CD4-positive, alpha-beta T cell treated with Interleukin-10 for 1 hour (primary cell): ENCODE data around the gene RCSD1.

Source experiments
- DNase-seq: peaks from one replicate; pipeline ENCODE4 v3.0.0-alpha.2; 2020

Gene RCSD1

DNA sequence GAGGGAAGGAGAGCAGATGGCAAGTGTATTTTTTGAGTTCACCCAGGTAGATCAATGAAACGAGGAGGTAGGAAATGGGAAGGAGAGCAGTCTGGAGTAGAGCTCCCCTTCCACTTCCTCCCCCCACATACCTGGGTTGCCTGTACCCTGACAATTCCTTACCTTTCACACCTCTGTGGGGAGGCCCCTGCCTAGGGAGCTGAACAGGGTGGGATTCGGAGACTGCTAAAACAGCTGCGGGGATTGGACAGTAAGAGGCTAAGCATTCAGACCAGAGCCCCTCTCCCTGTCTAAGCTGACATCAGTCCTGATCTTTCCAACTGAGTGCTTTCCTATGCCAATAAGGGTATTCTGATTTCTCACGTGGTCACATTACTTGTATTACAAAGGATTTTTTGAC lies 14.5 kb downstream of the RCSD1 start:
- DNase-seq: no peak

DNA sequence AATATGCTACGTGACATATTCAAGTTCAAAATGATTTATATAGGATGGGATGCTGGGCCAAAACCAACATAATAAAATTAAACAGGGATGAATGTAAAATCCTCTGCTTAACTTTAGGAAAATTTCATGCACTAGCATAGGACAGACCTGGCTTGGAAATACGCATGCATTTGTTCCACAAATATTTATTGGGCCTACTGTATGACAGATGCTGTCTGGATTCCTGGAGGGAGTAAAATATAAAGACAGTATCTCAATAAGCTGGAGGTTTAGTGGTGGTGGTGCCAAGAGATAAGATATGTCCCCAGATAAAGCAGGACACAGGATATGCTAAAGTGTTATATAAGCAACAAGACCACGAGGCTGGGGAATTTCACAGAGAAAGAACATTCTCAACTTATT lies 15.1 kb downstream of the RCSD1 start:
- no peak for DNase-seq

DNA sequence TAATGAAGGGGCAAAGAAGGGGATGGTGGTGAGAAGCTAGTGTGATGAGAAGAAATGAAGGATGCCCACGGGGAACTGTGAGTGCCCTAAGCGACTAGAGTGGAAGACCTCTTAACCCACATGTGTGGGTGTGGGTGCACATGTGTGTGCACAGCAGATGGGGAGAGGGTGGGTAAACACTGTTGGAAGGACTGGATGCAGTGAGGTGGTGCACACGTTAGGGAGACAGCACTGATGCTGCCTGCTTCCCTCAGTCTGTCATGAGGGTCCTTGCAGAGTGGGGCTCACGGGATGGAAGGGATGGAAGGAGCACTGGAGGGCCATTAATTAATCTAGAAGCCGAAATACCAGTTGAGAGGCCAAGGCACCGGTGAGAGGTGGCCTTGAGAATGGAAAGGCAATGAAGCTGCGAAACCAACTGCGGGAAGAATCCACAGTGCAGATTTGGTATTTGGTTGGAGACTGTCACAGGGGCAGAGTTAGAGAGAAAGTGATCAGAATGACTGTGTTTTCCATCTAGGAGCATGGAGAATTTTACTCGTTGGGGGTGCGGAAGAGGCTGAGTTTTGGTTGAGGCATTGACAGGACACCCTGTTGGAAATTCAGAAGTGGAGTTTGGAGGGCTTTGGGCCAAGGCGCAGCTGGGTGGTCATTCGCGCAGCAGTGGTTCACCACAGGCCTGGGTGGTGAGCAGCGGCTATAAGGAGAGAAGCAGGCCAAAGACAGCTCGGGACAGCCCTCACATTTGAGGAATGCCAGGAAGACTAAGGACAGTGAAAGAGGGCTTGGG lies 15.8 kb downstream of the RCSD1 start:
- no peak for DNase-seq

DNA sequence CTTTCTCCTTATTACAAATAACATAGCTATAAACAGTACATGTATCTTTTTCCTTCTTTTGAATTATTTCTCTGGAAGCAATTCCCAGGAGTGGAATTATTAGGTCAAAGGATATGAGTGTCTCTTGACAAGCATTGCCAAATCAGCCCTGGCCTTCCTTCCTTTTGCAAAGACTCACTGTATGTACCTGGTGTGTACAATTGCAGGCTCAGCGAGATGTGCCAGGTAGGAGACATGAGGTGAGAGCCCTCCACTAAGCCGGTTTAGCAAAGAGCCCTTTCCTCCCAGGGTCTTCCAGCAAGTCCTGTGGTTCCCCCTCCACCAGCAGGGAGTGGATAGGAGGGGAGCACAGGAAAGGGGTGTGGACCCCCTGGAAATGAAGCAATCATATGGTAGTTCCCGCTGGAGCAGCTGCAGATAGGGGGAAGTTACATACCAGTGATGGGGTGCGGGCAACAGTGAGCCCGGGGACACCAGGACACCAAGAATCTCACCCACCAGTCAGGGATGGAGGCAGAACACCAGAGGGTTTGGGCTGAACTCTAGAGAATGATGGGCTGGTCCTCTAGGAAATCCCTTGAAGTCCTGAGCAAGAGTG lies 18.3 kb downstream of the RCSD1 start:
- DNase-seq: no peak

DNA sequence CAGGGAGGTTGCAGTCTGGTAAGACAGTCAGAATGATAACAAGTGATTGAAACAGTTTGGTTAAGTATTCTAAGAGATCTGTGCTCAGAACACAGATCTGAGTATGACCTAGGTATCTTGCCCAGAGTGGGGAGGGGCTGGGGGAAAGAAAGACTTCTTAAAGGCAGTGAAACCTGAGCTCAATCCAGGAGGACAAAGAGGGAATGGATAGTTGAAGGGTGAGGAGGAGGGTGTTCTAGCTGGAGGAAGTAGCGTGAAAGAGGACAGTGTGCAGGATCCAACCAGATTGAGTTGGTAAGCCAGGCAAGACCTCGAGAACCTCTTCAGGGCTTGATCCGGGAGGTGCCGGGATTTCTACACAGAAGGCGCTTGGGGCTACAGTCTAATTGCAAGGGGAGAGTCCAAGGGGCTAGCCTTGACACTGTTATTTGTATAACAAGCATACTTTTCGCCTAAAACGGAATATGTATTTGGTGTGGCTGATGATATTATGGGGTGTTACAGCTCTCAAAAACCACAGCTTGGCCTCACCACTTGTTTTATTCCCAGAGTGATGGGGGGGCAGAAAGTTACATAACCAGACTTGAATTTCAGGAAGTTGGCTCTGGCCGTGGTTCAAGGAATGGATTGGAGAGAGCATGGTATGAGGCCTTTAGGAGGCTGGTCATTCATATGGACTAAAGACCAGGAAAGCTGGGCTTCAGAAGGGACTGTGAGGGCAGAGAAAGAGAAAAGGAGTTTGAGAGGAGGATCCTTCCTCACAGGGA lies 19.1 kb downstream of the RCSD1 start:
- DNase-seq: no peak

DNA sequence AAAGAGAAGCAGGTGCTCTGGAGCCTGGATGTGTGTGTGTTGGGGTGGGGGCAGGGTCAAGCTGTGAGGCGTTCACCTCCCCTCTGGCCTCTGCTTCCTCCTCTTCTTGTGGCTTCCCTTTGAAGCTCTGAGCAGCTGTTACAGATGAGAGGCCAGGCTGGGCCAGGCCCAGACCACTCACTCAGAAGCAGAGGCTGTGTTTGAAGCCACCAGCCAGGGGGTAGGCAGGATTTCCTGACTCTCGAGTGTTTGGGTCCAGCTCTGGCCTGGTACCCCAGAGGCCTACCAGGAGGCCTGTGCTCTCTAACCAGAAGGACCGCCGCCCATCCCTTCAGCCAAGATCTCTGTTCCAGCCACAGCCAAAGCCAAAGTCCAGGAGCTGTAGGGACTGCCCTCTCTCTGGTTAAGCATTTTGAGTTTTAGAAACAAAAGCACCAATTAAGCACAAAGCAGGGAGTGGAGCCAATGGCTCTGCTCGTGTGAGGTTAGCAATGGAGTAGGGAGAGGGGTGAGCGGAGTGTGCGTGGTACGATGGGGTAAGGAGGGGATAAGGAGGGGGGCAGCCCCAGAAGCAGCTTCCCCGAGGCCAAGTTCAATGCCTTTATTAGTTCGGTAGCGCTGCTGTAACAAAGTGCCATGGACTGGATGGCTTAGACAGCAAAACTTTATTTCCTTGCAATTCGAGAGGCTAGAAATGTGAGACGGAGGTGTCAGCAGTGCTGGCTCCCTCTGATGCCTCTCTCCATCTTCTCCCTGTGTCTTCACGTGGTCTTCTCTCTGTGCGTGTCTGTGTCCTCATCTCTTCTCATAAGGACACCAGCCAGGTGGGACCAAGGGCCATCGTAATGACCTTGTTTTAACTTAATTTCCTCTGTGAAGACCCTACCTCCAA lies 20.5 kb downstream of the RCSD1 start:
- DNase-seq: no peak

DNA sequence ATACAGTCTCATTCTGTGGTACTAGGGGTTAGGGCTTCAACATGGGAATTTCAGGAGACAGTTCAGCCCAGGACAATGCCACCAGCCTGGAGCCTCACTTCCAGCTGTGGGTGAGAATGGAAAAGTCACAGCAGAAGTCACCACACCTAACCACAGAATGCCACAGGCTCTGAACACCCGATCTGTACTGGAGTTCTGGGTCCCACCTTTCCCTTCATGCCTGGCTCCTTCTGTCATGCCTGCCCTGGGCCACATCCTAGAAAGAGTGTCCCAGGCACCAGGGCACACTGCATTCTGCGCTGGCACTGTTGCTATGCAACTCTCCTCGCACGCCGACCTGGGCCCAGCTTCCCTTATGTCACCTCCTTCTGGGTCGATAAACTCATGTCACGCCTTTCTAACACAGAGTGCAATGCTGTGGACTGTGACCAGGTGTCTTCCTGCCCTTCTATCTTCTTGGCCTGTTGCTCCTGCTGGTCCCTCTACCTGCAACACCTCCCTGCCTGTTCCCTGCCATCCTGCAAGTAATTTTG lies 21.2 kb downstream of the RCSD1 start:
- no peak for DNase-seq

DNA sequence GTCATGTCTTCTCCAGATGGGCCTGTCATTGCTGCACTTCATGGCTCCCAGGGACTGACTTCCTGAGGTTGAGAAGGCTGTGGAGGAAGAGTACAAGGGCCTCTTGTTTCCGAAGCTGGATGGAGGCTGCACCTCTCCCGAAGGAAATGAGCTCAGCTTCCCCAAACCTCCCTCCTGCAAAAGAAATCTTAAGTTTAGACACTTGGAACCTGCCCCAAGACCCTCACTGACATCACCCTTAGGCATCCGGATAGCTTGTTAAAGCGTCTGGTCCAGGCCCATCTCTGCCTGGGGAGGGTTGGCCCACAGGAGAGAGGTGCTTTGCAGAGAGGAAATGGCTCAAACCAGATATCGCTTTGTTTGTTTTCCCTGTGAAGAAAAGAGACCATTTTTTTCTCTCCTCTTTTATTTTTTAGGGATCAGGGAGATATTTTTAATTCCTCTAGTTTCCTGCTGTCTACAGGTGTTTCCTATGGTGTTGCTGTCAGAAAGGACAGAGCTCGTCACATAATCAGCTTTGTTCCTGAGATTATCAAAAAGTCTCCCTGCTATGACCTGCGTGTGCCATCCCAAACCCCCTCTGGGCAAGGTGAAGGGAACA lies 25.0 kb downstream of the RCSD1 start:
- DNase-seq: no peak

DNA sequence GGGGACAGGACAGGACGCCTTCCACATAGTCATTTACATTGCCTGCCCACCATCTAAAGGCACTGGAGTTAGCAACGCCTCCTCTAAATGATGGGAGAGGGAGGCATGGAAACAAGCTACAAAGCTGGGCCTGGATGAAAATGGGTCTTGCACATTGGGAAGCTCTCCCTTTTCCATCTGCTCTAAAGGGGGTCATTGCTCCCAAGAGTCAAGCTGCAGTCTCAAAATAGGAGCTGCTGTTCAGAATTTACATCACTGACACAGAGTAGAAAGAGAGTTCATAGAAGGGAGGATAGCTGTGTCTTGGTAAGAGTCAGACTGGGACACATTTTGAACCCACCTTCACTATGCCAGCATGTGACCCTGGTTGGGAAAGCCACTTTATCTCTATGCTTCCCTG lies 26.6 kb downstream of the RCSD1 start:
- no peak for DNase-seq

DNA sequence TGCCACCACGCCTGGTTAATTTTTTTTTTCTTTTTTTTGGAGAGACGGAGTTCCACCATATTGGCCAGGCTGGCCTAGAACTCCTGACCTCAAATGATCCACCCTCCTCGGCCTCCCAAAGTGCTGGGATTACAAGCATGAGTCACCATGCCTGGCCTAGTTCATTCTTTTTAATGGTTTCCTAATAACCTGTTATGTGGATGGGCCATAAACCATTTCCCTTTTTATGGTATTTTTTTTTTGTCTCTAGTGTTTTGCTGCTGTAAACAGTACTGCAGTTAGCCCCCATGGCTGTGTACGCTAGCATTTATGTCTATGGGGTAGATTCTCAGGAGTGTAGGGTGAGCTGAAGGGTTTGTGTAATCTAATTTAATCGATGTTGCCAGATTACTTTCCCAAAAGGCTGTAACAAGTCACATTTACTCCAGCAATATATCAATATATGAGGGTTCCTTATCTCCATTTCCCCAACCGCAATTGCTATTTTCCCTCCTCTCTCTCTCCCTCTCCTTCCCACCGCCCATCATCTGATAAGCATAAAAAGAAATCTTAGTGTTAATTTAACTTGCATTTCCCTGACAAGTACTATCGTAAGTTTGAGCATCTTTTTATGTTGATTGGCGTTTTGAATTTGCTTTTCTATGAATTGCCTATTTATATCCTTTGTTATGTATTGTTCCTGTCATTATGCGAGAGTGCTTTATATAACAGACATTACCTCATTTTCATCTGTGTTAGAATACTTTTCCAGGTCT lies 28.7 kb downstream of the RCSD1 start:
- no peak for DNase-seq

DNA sequence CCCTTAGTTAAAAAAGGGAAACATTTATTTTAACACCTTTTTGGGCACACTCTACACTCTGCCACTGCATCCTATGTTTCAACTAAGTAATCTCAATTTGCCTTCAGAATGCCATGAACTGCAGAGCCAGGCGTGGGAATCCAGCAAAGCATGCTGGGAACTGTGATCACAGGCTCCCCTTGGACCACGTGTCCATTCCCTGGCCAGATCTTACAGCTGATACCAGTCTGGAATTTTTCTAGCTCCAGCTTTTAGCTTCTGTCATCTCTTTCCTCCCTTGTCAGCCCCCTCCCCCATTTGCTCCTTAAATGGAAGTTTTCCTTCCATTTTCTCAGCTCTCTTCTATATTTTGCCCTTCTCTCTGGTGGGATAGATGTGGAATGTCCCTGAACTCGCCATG lies 29.4 kb downstream of the RCSD1 start:
- no peak for DNase-seq

DNA sequence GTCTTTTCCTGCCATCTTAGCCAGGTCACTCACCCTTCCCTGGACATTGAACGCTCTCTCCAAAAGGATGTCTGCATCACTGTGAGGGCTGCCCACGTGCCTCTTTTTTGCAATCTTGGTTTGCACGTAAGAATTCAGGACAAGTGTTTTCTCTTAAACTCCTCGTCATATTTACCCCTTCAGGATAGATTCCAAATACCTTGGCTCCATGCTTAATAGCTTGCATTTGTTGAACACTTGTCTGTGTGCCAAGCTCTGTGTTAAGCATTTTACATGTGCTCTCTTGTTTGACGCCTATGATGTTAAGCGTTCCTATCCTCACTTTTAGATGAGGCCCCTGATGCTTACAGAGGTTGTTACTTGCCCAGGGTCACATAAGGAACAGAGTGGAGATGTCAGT lies 29.8 kb downstream of the RCSD1 start:
- no peak for DNase-seq

DNA sequence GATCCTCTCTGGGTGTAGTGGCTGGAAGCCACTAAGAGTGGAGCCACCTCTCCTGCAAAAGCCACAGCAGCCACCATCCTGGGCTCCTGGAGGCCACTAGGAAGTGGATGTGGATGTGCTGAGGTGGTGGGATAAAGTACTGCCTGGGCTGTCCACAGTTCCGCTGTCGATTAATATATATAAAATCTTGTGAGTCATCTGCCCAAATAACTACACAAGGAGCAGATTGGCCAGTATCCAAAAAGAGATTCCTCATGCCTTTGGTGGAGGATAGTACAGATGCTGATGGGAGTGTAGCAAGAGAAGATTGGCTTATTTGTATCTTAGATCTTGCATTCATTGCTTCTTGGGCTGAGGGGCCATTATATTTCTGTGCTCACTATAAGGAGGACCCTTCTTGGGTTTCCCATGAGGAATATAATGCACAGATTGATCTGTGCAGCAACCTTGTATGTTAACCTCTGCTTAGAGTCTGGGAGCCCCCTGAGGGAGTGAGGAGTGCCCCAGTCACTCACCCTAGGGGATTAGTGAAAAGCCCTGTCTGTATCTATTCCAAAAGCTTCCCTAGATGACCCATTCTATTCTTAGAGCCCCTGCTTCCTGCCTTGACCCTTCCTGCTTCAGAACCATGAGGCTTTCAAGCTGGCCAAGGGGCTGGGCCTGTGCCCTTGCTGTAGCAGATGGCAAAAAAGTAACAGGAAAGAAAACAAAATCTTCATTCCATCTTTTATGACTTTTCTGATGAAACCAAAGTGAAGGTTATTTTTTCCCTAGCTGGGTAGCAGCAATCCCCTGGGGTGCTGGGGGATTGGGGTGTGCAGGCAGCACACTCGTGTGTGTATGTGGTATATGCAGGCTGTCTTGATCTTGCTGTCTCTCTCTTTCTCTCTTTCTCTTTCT lies 31.7 kb downstream of the RCSD1 start:
- no peak for DNase-seq

DNA sequence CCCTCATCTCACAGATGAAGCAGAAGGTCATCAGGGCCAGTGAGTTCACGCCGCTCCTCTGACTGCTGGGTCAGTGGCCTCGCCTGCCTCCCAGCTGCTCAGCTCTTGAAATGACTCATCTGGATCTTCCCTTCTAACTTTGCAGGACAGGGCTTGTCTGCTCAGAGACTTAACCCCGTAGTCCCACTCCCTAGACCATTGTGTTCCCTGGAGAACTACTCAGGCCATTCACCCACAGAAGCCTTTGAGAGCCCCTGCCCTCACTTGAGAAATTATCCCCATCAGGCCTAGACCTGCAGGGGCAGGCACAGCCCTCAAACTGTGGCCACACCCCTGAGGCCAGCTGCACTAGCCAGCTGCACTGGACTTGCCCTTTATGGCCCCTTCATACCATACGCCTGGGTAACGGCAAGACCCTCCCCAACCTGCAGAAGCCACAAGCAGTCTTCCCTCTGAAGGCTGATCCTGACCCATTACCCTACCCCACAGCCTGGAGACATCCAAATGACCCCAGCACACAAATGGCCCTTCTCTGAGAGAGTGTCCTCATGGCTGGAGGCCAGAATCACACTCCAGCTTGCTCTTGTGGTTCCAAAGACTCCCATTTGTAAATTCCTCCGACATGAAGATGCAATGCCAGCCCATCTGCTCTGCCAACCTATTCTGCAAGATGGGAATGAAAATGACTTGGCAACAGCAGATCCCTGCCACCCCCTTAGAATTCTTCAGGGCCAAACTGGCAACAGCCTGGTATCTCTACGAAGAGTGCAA lies 33.2 kb downstream of the RCSD1 start:
- DNase-seq: no peak

DNA sequence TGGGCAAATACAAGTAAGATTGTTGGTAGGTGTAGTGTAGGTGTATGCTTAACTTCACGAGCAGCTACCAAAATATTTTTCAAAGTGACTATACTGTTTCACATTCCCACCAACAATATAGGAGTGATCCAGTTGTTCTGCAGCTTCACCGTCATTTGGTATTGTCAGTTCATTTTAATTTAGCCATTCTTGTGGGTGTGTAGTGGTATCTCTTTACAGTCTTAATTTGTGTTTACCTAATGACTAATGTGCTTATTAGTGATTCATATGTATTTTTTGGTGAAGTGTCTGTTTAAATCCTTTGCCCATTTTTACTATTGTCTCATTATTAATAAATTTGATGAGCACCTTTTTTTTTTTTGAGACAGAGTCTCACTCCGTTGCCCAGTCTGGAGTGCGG lies 35.4 kb downstream of the RCSD1 start:
- DNase-seq: no peak

DNA sequence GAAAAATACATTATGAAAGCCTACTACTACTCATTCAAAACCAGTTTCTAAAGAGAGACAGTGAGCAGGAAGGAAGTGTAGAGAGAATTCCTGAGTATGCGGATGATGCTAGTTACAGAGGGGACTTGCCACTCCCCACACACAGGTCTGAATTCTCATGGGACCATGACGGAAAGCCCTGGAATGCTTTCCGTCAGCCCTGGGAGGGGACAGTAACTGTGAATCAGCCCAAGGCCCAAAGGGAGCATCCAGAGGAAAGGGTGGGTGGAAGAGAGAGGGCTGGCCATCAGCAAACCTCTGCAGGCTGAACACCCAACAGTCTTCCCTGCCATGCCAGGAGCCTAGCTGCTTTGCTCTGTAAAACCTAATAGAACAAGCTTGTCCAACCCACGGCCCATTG lies 36.4 kb downstream of the RCSD1 start:
- no peak for DNase-seq

DNA sequence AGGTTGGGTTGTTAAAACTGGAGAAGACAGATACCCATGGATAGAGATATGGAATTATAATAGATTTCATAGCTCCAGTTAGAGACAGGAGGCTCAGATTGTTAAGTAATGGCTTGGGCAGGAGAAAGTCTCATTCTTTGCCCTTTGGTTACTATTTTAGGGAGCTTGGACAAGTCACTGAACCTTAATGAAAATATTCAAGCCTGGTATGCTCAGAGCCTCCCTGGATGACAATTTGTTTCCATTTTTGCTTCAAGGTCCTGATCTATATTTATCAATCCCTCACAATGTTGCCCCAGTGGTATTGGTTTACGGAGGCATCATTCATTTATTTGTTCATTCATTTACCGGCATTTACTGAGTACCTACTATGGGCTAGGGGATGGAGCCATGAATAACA lies 37.5 kb downstream of the RCSD1 start:
- DNase-seq: no peak

DNA sequence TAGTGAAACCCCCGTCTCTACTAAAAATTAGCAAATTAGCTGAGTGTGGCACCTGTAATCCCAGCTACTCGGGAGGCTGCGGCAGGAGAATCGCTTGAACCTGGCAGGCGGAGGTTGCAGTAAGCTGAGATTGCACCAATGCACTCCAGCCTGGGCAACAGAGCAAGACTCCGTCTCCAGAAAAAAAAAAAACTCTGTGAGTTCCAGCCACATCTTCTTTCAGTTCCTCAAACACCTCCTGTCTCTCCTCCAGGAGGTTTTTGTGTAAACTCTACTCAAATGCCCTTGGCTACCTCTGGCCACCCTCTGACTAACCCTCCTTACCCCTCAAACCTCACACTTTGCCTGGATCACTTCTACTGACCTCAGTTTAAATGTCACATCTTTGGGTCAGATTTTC lies 38.1 kb downstream of the RCSD1 start:
- DNase-seq: no peak

DNA sequence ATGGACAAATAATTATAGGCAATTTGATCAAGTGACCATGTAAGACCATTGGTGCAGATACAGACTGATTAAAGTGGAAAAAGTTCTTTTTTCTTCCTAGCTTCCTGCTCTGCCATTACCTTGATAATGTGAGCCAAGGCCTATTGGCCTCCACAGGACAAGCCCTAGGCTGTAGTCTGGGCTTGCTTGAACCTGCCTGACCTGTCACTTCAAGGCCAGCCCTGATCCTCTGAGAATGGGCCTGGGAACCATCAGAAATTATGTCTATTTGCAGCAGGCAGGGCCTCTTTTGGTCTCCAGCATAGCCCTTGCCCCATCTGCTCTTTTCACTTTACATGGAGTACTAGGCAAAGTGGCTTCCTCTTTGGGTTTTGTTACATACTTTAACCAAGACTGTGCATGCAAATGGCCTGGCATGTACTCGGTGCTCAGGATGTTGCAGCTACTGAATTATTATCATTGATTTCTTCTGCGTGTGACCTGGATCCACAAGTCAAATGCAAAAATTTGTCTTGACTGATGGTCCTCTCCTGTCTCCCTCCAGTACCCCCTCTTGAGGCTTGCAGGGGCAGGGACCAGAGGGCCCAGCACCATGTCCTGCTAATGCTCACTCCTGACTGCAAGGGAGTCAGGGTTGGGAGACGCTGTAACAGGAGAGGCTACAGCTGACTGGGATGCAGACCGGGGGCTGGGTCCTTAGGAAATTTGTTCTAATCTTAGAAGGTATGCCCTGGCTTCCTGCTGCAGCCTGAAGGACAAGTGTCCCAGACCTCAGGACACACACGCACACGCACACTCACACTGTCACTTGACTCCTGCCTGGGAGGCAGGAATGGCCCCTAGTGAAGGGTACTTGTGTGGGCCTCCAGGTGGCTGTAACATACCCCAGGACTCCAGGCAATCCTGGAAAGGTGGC lies 39.4 kb downstream of the RCSD1 start:
- no peak for DNase-seq
